Neural cell (in vitro differentiated cells): ENCODE data around the gene FGF2.
A peak's percentile ranks its signal among the peaks of the same experiment; 100 is the strongest.

Experiments used
- MXI1 ChIP-seq: fragments of 450-650 bp; conservative IDR thresholded peaks from 2 replicates; pipeline ENCODE4 v1.6.1; 2014; ENCODE audit warnings: antibody characterized with exemption, mild to moderate bottlenecking; ENCODE audit not compliant: poor library complexity, severe bottlenecking
- POLR2AphosphoS5 ChIP-seq: IDR thresholded peaks from 2 replicates; pipeline ENCODE4 v1.6.1; 2012
- TF ChIP-seq, protein P1 (sequence below): fragments of 450-650 bp; IDR thresholded peaks from 2 replicates; pipeline ENCODE4 v1.5.1; 2014; ENCODE audit warnings: antibody characterized with exemption, mild to moderate bottlenecking, moderate library complexity; ENCODE audit not compliant: poor library complexity, severe bottlenecking

DNA sequence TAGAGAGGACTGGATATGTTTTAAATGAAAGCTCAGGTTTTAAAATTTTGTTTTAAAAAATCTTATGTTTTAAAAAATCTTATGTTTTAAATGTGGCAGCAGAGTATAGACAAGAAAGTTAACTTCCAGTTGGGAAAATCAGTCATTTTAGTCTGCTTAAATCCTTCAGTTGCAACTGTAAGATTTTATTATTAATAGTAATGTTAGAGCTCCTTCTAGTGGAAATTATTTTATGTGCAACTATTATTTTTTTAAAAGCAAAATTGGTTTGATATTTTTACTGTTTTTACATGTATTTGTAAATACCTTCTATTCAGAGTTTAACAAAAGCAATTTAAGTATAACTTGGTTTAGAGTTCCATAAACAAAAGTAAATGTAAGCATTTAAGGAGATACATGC is 104.2 kb downstream of the FGF2 start:
- TF ChIP-seq, protein P1, sequence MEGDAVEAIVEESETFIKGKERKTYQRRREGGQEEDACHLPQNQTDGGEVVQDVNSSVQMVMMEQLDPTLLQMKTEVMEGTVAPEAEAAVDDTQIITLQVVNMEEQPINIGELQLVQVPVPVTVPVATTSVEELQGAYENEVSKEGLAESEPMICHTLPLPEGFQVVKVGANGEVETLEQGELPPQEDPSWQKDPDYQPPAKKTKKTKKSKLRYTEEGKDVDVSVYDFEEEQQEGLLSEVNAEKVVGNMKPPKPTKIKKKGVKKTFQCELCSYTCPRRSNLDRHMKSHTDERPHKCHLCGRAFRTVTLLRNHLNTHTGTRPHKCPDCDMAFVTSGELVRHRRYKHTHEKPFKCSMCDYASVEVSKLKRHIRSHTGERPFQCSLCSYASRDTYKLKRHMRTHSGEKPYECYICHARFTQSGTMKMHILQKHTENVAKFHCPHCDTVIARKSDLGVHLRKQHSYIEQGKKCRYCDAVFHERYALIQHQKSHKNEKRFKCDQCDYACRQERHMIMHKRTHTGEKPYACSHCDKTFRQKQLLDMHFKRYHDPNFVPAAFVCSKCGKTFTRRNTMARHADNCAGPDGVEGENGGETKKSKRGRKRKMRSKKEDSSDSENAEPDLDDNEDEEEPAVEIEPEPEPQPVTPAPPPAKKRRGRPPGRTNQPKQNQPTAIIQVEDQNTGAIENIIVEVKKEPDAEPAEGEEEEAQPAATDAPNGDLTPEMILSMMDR, result peak; percentile 66
- no peak for TF ChIP-seq POLR2AphosphoS5
- no peak for TF ChIP-seq MXI1
